Fibroblast of skin of back (primary cell): ENCODE results near the gene BCCIP.
A peak's percentile ranks its signal among the peaks of the same experiment; 100 is the strongest.

Source experiments
- DNase-seq: peaks from one replicate; pipeline ENCODE4 v3.0.0-alpha.2; 2013

The BCCIP gene

DNA sequence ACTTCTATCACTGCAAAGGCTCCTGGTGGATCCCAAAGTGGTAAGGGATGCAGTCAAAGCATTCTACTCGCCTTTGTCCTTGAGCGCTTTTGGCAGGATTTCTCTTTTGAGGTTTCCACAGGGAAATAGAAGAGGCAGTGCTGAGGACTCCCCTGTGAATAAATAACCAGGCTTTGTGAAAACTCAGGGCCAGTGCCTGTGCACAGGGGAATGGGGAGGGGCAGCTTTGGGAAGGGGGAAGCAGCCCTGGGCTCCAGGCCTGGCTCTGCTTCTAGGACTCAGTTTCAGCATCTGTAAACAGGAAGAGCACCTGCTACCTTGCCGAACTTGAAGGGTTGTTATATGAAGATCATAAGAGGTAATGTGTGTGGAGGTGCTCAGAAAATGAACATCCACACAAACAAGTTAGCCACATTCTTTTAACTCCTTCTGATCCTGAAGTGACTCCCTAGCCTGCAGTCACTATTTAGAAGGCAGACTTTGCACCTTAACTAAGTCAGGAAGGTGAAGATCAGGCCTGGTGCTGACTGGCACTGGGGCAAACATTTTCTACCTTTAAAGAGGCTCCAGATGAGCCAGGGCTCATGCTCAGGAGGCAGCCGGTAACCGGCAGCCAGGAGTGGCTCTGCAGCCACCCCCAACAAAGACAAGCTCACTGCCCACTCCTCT is 25.2 kb upstream of the BCCIP start:
- DNase-seq = no peak

DNA sequence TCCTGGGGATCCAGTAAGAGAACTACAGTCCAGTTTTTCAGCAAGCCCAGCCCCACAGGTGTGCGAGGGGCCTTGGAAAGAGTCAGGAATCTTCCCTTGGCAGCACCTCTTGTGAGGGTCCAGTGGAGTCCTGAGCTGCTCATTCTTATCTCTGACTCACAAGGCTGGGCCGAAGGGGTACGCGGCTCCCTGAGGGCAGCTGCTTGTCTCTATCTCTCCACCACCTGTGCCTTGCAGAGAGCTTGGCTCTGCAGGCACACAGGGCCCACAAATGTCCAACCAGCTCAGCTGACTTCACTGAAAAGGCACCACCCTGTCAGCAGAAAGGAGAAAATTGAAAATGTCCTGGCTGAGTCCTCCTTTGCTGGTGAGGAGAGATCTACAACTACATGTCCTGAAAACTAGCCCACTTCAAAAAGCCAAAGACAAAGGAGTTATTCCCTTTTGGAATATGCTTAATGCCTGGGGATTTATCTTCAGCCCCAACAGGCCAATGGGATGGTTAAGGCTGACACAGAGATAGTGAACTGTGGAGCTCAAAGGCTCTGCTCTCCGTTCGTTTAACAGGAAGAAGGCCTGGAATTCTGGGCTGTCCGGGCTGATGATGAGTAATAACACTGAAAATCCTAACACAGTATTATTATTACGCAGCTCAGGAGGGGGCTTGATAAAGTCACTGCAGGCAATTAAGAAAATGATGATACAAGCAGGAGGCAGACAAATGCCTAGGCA is 23.7 kb upstream of the BCCIP start:
- DNase-seq = peak; percentile 6

DNA sequence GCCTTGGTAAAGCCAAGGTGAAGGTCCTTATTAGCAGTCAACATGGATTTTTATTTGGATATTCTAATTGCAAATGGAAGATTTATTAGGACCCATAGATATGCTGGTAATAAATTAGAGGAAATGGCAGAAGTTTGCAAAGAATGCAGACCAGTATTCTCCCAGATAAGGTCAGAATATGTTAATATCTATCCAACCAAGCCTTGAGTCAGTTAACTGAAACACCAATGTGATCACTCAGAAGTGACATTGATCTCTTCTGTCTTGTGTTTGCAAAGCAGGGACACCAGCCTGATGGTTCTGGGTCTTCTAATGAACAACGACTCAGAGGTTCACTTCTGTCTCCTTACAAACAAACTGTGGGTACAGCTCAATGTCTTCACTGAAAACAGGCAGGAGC is 21.8 kb upstream of the BCCIP start:
- DNase-seq = no peak

DNA sequence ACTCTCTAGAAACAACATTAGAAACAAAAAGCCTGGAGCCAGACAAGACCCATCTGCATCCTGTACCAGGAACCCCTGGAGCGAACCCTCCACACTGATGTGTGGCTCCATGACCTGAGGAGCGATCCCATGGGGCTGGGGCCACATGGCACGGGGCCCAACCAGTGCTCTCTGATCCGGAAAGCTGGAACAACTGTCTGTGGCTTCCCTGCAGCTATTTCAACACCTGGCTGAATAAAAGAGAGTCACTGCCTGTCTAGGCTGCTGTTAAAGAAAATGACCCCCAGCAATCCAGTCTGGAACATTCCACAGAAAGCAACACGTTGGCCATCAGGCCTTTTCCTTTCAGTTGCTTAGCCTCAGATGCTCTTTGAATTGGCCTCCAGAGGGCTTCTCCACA is 21.2 kb upstream of the BCCIP start:
- no peak for DNase-seq

DNA sequence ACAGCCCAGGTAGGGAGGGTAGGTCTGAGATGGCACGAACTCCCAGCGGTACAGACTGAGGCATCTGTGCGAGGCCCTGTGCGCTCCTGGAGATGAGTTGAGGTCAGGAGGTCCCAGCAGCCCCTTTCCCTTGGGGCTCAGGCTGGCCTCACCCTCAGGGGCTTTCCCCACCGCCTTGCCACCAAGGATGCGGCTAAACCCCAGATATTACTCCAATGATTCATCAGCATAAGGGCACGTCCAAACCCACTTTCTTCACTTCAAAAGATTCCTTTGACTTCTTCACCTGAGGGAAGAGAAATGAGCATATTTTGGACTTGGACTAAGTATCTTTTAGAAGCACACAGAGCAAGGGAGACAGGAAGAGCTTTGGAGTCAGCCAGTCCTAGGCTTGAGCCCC is 20.6 kb upstream of the BCCIP start:
- no peak for DNase-seq

DNA sequence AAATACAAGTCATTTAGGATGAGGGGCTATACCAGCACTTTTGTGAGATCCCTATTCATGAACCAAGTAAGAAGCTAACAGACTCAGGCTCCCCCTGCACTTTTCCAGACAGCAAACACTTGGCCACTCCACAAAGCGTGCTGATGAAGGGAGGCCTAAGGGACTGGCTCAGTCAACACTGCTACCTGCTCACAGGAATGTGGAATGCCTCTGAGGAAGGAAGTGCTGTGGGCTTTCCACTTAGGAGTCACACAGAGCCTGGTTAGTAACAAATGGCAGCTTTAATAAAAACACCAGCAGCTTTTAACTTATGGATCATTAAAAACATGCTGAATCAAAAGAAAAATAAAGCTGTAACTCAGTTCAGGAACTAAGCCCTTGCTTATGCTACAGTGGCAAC is 15.3 kb upstream of the BCCIP start:
- no peak for DNase-seq

DNA sequence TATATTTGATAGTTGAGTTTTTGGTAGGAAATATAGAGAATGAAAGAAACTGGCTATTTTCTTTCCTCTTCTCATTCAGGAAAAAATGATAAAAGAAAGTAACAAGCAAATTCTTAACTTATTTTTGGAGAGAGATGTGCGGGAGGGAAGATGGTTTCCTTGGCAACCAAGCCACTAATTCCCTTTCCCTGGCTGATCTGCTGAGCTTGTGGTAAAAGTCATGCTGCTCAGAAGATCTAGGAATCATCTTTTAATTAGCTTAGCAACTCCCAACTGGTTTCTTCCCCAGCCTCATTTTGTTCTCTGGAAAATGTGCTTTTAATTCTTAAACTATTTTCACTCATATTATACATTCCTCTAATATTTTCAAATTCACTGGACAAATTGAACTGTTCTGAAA is 12.1 kb upstream of the BCCIP start:
- peak; percentile 29 for DNase-seq

DNA sequence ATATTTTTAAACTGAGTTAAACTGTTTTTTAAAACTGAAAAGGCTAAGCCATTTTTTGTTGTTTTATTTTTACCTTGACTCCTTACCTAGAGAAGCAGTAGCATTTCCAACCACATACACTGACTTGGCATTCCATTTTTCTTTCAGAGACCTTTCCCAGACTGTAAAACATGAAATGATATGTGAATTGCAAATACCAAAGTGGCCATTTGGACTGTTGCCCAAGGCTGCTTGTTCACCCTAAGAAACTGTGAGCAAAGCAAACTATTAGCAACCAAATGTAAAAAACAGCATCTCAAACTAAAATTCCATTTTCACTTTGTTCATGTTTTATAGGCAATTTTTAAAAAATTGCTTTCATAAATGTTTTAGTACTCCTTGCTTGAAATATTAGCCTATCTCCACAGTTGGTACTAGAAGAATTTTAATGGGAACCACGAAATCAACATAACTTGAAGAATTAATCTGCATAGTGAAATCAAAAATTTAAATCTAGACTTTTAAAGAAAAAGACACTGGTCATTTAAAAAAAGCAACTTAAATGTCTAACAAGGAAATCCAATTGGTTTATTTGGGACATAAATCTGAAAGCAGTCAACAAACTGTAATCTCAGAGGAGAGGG is 11.1 kb upstream of the BCCIP start:
- peak; percentile 50 for DNase-seq

DNA sequence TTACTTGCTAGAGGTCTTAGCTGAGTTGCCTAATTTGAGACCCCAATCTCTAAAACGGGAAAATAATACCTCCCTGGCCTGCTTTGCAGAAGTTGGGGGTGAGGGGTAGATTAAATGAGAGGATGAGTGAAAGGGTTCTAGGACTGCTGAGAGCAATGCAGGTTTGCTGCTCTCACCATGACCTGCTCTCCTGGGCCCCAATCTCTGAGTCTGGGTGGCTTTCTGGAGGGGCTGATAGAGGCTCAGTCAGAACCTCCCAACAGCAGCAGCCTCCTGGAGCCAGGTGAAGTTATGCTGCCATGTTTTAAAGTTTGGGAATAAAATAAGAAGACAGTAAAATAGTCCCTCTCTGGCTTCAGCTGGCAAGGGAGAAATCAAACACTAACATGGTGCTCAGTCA is 7.6 kb upstream of the BCCIP start:
- no peak for DNase-seq

DNA sequence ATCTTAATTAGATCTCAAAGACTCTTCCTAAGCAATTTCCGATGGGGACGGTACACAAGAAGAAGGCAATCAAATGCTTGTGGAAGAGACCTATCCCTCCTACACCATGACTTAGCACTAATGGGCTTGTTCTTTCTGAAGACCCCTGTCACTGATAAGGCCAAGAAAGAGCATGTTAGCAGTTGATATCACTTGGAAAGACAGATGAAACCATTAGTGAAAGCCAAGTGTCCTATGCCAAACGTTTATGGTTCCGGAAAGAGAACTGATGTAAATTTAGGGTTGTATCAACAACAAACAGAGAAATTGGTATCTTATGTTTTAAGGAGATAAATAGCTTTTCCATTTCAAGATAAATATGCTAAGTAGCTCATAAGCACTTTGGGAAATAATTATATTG is 6.8 kb upstream of the BCCIP start:
- no peak for DNase-seq

DNA sequence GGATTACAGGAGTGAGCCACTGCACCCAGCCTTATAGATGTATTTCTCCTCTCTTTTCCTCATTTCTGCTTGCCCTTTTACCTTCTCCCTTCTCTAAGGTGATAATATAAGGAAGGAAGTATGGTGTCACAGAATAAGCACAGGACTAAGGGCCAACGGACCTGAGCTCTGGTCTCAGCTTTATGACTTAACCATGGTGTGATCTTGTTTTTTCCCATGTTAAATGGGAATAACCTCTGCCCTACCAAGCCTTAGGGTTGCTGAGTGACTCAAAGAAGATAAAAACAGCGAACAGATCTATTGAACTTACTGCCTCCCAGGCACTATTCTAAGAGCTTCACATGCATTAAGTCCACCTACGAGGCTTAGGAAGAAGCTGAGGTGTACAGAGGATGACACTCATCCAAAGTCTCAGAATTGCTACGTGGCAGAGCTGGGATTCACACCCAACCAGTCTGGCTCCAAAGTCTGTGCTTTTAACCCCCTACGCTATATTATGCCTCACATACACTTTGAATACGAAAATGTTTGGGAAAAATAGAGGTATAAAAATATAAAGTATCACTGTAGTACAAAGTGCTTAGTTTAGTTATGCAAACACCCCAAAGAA is 5.9 kb upstream of the BCCIP start:
- DNase-seq = no peak

DNA sequence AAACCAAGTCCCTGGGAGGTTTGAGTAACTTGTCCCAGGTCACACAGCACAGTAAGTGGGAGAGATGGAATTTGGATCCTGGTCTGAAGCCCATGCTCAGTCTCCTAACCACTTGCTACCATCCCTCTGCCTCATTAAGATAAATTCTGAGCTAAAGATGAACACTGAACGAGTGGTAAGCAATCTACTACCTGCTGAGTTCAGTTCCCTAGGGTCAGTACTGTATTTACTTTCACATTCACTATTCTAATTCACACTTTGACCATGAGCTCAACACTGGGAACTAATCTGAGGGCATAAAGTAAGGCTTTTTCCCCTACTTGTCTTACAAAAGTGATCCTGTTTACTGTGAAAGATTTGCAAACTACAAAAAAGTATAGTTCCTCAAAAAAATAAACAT is 2.6 kb upstream of the BCCIP start:
- no peak for DNase-seq

DNA sequence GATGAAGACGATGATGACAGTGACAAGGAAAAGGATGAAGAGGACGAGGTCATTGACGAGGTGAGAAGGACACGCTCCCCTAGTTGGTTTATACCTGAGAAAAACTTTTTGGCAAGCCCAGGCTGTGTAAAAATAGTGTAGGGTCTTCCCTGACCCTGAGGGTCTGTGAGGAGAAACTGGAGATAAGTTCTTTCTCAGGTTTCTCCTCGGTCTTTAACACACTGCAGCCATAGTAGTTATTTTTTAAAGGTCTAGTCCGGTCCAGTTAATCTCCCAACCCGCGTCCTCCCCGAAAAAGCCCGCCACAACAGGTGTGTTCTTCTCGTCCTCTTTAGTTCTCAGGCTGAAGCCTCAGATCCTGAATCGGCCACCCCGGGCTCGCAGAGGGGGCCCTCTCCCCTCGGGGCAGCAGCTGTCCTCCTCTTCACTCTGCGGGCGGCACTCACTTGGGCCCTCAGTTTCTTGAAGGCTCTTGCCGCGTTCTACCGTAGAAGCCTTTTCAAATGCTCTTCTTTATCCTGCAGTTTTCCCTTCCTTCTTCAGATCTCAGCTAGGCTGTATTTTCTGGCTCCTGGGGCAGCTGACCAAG is 411 bp downstream of the BCCIP start:
- DNase-seq = peak; percentile 5

DNA sequence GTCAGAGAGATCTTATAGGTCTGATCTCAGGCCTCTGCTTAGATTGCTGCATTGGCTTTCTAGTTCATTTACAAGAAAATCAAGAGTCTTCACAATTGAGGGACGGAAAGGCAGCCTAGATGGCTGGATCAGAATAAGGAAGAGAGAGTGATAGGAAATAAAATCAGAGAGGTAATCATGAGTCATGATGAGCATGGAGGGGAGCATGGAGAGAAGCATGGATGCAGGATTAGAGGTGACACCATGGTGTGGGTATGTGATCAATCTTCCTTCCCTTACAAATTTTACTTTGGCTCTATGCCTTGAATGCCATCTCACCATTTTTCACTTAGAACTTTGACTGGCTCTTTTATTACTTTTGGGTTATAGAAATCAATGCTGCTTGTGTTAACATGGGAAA is 1.4 kb downstream of the BCCIP start:
- peak; percentile 41 for DNase-seq

DNA sequence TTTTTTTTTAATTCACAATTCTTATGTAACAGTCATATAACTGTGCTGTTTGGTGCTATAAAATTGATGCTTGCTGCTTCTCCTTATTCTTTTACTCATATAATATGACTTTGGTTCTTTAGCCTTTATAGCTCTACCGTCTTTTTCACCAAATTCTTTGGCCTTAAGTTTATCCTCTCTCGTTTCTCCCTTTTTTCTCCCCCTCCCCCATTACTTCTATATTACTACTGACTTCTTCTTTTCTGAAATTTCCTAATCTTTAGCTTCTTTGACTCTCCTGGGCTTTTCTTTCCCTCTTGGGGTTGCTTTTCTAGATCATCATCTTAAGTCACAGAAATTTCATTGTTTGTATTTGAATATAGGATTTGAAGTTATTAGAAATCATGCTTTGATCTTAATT is 3.8 kb downstream of the BCCIP start:
- DNase-seq = no peak

DNA sequence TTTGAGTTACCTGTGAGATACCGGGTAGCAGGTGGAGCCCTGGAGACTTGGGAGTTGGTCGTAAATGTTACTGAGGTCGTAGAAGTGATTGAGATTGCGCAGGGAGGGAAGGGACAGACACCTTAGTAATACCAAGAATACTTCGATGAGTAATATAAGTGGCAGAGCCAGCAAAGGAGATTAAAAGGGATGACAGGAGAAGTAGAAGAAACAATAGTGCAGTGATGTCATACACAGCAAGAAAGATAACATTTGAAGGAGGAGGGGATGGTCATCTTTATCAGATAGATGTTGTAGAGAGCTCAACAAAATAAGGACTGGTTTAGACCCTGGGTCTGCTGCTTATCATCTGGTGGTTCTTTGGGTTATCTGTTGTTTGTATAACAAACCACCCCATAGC is 5.0 kb downstream of the BCCIP start:
- no peak for DNase-seq

DNA sequence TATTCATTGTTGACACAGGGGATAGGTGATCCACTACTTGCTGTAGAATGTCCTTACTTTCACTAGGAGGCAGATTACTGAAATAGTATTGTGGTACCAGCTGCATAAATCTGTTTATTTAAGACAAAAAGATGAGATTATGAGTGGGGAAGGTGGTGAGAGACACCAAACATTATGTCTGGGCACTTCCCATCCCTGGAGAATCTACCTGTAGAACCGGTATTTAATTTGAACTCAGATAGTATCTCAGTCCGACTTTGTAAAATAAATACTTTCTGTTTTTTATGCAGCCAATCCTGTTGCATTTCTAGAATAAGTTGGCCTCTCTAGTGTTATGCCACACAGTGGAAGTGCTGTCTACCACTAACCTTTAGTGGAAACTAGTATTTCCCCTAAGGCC is 13.4 kb downstream of the BCCIP start:
- no peak for DNase-seq

DNA sequence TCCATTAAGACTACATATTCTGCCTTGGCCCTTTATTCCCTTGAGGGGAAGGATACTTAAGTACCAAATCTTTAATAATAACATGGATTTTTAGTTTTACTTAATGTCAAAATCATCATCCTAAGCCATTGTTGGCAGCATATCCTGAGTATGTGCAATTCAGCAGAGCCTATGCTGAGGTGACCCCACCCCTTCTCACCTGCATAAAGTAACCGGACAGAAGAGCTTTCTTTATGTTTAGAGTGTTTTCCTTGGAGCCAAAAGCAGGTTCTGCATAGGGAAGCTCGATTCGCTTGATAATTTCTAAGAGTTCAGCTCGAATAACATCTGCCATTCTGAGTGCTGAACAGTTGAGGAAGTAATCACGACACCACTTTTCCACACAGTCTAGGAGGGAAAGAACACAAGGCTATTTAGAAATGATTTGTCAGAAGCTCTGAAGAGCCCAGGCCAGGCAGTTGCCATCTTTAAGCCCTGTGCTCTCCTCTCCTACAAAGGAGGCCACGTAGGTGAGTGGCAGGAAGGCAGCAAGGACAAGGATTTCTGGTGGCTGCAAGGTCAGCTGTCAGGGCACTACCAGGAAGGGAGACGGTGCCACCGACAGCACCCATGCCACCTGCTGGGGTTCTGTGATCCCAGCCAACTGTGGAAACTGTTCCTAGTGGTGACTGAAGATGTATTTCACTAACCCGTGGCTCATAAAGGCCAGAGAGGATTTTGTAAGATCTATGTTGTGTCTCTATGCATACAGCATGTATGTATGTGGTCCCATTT is 15.6 kb downstream of the BCCIP start:
- DNase-seq = no peak

DNA sequence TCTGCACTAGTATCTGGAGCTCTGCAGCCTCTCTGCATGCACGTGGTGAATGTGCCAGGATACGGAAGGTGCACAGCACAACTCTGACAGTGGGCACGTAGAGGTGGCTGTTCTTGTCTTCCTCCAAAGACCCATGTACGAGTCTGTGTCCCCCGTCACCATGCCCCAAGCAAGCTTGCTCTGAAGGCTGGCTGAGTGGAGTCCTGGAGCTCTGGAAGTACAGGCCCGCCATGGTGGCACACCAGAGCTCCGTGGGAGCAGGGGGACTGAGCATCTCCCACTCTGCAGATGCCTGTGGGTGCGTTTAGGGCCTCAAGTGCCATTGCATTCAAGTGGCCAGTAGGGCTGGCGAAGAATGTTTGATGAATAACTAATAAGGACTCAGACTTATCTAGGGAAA is 17.1 kb downstream of the BCCIP start:
- no peak for DNase-seq

DNA sequence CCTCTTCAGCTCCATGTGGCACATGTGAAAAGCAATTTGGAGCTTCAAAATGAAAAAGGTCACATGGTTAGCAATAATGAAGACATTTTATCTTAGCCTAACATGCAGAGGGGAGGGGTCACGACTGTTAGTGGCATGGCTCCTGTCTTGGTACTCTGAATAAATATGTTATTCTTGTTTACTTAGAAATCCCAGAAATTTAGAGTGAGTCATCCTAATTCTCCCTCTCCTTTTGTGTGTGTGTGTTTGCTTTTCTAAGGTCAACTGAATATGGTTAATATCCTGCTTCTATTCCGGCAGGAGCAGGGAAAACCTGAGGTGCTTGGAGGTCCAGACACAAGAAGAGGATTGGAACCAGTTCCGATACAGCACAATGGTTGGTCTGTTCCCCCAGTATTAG is 17.6 kb downstream of the BCCIP start:
- DNase-seq = peak; percentile 52

DNA sequence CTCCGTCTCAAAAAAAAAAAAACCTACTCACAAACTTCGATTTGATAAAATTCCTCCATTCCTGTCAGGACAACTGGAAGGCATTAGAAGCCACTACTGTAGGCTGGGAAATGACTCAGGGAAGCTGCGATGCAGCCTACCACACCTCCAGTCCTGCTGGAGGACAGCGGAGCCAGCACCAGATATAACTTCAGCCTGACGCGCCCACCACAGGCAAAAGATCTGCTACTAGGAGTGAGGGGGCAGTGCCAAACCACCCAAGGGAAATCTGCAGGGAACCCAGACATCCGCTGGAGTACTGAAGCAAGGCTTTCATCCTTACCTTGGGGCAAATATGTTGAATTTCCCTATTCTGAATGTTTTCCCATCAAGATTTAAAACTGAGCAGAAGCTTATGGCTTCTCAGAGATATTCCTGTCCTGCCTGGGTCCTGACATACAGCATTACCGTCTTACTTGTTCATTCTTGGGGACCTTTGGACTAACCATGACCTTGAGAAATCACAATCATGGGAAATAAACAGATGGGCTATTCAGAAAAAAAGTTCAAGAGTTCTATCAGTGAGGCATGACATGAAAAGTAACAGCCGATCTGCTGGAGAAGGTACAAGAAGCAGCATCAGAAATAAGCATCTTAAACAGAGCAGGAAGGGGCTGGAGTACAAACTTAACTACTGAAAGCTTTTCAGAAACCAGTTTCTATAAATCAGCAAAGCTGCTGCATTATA is 20.4 kb downstream of the BCCIP start:
- no peak for DNase-seq

DNA sequence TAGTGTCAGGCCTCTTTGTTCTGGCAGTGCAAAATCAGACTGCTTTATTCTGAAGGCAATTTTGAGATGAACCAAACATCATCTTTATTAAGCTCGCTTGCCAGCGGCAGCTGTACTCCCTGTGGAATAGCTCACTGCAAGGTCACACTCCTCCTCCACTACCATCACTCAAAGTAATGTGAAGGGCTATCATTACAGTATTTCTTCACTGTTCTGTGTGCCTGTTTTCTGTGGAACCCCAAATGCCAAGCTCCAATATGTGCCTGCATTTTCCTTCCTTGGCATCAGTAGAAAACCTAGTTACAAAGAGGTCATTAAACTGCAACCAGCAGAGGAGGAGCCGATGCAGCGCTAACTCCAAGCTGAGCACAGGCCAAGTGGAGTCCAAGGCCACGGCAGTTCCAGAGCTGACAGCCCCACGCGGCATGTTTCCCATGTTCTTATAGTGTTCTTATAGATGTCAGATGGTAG is 21.4 kb downstream of the BCCIP start:
- DNase-seq = no peak
